Measurements from ENCODE around the gene ARMH3. TPM values are rescaled to one million over a fixed set of nuclear protein-coding genes. Genes with fewer than 3 reads are reported as not detected.

The ARMH3 gene
- total RNA-seq, 1 experiment from 2014 or later = 30.6 TPM

DNA sequence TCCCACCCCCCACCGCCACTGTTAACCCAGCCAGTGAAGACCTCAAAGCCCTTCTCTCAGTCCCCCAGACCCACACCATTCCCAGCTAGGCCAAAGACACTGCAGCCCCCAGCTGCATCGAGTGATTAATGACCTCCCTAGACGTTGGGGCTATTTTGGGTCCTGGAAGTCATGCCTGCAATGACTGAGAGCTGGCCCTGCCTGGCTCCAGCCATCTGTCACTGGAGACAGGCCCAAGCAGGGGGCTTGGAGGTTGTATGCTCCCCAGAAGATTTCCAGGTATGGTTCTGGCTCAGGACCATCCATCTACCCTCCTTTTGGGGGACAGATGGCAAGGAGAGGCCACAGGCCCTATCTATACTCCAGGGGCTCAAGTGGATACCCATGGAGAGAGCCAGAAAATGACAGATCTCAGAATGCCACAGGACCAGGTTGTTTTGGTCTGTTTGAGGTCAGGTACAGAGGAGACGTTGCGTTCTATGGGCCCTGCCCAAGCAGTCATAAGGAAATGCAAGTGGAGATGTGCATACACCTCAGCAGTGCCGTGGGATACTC, 217.5 kb downstream of the ARMH3 start:
- no TSS peak for BruUV-seq (replicated peaks)
- intact Hi-C loops (cut with micrococcal nuclease; ENCODE audit: unreplicated experiment) = no loop called here

DNA sequence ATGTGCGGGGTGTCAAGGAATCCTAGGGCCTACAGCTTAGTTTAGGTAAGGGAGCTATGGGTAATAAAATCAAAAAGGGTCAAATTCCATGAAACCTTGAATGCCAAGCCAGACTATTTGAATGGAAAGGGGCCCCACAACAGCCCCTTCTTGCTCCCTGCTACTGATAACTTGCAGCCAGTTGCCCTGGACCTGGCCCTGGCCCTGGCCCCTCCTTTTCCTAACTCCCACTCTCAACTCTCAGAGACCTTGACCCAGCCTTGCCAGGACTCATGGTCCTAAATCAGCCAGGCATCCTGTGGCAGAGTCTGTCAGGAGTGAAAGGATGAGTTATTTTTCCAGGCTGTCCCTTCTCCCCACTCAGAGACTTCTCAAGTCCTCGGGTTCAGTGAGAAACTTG, 218.2 kb downstream of the ARMH3 start:
- Histone ChIP-seq H3K36me3 (ENCODE audit: control insufficient read depth, insufficient read depth, low read length) (no peaks in the 10 kb centered on the region), H3K4me1 (ENCODE audit: control insufficient read depth, insufficient read depth, low read length) (peaks cover 5% of the 10 kb centered on the region; the same call in 1 of the 2 replicates), H3K4me3 (ENCODE audit: low read depth in 2 of 2, low read length in 2 of 2) (no peak overlapping the region), H3K27ac (ENCODE audit: low read length) (no peak overlapping the region), H3K27me3 (ENCODE audit: control insufficient read depth, insufficient read depth, low read length) (no peaks in the 10 kb centered on the region), H3K9me3 (ENCODE audit: control insufficient read depth, insufficient read depth, low read depth, low read length) (no peaks in the 10 kb centered on the region)
- ATAC-seq (no peak), DNase-seq (ENCODE audit: low read depth, low spot score) (no peak)
- in situ Hi-C loops (cut with HindIII; ENCODE audit: low pct_unique_long_range_greater_than_20kb, low sequenced_read_pairs) (no loop called here), intact Hi-C loops (cut with micrococcal nuclease; ENCODE audit: unreplicated experiment) (no loop called here)
- no TSS peak for BruUV-seq (replicated peaks)
- ChIA-PET POLR2A (interaction anchor here (0.6 kb wide), 1 partner anchor 20 kb away, joined by 6 read pairs; the partner anchor contains the start of gene OGA), CTCF (interaction anchor here (1.2 kb wide), 1 partner anchor 172 kb away, joined by 5 read pairs; no protein-coding TSS in a partner anchor)
- TF ChIP-seq, protein P1, sequence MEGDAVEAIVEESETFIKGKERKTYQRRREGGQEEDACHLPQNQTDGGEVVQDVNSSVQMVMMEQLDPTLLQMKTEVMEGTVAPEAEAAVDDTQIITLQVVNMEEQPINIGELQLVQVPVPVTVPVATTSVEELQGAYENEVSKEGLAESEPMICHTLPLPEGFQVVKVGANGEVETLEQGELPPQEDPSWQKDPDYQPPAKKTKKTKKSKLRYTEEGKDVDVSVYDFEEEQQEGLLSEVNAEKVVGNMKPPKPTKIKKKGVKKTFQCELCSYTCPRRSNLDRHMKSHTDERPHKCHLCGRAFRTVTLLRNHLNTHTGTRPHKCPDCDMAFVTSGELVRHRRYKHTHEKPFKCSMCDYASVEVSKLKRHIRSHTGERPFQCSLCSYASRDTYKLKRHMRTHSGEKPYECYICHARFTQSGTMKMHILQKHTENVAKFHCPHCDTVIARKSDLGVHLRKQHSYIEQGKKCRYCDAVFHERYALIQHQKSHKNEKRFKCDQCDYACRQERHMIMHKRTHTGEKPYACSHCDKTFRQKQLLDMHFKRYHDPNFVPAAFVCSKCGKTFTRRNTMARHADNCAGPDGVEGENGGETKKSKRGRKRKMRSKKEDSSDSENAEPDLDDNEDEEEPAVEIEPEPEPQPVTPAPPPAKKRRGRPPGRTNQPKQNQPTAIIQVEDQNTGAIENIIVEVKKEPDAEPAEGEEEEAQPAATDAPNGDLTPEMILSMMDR (IDR thresholded peaks at IDR 0.05) = no peak
- TF ChIP-seq SIN3A (IDR thresholded peaks at IDR 0.05; ENCODE audit: borderline replicate concordance, insufficient read depth, low read depth, low read length) = no peak
- TF ChIP-seq POLR2AphosphoS5 (IDR thresholded peaks at IDR 0.05; ENCODE audit: low read depth, low read length) = no peak
- TF ChIP-seq, protein P2, sequence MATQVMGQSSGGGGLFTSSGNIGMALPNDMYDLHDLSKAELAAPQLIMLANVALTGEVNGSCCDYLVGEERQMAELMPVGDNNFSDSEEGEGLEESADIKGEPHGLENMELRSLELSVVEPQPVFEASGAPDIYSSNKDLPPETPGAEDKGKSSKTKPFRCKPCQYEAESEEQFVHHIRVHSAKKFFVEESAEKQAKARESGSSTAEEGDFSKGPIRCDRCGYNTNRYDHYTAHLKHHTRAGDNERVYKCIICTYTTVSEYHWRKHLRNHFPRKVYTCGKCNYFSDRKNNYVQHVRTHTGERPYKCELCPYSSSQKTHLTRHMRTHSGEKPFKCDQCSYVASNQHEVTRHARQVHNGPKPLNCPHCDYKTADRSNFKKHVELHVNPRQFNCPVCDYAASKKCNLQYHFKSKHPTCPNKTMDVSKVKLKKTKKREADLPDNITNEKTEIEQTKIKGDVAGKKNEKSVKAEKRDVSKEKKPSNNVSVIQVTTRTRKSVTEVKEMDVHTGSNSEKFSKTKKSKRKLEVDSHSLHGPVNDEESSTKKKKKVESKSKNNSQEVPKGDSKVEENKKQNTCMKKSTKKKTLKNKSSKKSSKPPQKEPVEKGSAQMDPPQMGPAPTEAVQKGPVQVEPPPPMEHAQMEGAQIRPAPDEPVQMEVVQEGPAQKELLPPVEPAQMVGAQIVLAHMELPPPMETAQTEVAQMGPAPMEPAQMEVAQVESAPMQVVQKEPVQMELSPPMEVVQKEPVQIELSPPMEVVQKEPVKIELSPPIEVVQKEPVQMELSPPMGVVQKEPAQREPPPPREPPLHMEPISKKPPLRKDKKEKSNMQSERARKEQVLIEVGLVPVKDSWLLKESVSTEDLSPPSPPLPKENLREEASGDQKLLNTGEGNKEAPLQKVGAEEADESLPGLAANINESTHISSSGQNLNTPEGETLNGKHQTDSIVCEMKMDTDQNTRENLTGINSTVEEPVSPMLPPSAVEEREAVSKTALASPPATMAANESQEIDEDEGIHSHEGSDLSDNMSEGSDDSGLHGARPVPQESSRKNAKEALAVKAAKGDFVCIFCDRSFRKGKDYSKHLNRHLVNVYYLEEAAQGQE (IDR thresholded peaks at IDR 0.05; ENCODE audit: insufficient read depth in 1 of 2, low read depth in 2 of 2, low read length in 1 of 2) = no peak
- no peak for TF ChIP-seq TCF7L2 (IDR thresholded peaks at IDR 0.05; ENCODE audit: low read depth, low read length)

More for the DNA sequence above, 217.5 kb downstream of the ARMH3 start:
- no peaks in the 10 kb centered on the region for H3K36me3 ChIP-seq (ENCODE audit: control insufficient read depth, insufficient read depth, low read length)
- DNase-seq (ENCODE audit: low read depth, low spot score) = no peak
- H3K27ac ChIP-seq (ENCODE audit: low read length) = no peak overlapping the region
- no peak for TF ChIP-seq SIN3A (IDR thresholded peaks at IDR 0.05; ENCODE audit: borderline replicate concordance, insufficient read depth, low read depth, low read length)
- TF ChIP-seq, protein P2 (IDR thresholded peaks at IDR 0.05; ENCODE audit: insufficient read depth in 1 of 2, low read depth in 2 of 2, low read length in 1 of 2) = no peak
- TF ChIP-seq TCF7L2 (IDR thresholded peaks at IDR 0.05; ENCODE audit: low read depth, low read length) = no peak
- TF ChIP-seq POLR2AphosphoS5 (IDR thresholded peaks at IDR 0.05; ENCODE audit: low read depth, low read length) = no peak
- TF ChIP-seq, protein P1 (IDR thresholded peaks at IDR 0.05) = no peak
- H3K27me3 ChIP-seq (ENCODE audit: control insufficient read depth, insufficient read depth, low read length) = no peaks in the 10 kb centered on the region
- peaks cover 5% of the 10 kb centered on the region; the same call in 1 of the 2 replicates for H3K4me1 ChIP-seq (ENCODE audit: control insufficient read depth, insufficient read depth, low read length)
- ATAC-seq = no peak
- ChIA-PET POLR2A (interaction anchor here (0.5 to 0.6 kb wide), 2 partner anchors 143 to 263 kb away, joined by 4 read pairs; no protein-coding TSS in a partner anchor), CTCF (no interaction called here)
- in situ Hi-C loops (cut with HindIII; ENCODE audit: low pct_unique_long_range_greater_than_20kb, low sequenced_read_pairs) = no loop called here
- H3K9me3 ChIP-seq (ENCODE audit: control insufficient read depth, insufficient read depth, low read depth, low read length) = no peaks in the 10 kb centered on the region
- H3K4me3 ChIP-seq (ENCODE audit: low read depth in 2 of 2, low read length in 2 of 2) = no peak overlapping the region

All from Panc1 (cell line).